GM21737 (cell line): Measurements from ENCODE around the gene TMEM181.
"Not testable (repeated sequence)": the region's sequence is repeated elsewhere in the genome, so short reads cannot be mapped to it uniquely, and the experiment has no call there.

Experiments used
- ATAC-seq: cut with Tn5 transposase; IDR thresholded peaks from one replicate; pipeline ENCODE4 v1.9.1; 2021; ENCODE audit warnings: mild to moderate bottlenecking, moderate library complexity; ENCODE audit not compliant: unreplicated experiment

Gene TMEM181

GRCh38 chr6:158620963-158621693, 61.2 kb downstream of the TMEM181 start:
- ATAC-seq, result no peak

- ATAC-seq, result no peak
Measured at GRCh38 chr6:158621694-158622544, 62.0 kb downstream of the TMEM181 start.

DNA sequence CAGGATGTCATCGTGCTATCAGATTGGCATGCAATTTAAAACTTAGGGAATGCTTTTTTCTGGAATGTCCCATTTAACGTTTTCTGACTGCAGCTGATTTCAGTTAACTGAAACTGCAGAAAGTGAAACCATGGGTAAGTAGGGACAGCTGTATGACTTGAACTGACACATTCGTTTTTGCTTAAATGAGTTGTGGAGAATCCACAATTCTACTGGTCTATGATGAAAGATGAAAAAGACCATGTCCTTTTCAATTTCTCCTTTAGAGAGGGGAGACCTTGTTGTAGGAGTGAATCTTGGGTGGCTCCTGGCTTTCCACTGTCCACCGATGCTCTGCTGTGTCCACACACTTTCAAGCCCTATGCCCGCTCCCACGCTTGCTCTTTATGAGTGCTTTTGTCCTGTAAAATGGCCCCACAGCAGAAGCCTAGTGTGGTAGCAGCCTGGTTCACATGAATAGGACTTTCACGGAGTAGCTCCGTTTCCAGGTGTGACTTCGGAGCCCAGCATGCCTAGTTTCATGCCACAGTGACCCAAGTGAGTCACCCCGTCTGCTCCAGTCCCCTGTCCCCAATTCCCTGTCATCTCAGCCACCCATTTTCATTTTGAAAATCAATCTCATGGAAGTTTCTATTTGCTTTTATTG, 62.8 kb downstream of the TMEM181 start:
- ATAC-seq, result no peak

DNA sequence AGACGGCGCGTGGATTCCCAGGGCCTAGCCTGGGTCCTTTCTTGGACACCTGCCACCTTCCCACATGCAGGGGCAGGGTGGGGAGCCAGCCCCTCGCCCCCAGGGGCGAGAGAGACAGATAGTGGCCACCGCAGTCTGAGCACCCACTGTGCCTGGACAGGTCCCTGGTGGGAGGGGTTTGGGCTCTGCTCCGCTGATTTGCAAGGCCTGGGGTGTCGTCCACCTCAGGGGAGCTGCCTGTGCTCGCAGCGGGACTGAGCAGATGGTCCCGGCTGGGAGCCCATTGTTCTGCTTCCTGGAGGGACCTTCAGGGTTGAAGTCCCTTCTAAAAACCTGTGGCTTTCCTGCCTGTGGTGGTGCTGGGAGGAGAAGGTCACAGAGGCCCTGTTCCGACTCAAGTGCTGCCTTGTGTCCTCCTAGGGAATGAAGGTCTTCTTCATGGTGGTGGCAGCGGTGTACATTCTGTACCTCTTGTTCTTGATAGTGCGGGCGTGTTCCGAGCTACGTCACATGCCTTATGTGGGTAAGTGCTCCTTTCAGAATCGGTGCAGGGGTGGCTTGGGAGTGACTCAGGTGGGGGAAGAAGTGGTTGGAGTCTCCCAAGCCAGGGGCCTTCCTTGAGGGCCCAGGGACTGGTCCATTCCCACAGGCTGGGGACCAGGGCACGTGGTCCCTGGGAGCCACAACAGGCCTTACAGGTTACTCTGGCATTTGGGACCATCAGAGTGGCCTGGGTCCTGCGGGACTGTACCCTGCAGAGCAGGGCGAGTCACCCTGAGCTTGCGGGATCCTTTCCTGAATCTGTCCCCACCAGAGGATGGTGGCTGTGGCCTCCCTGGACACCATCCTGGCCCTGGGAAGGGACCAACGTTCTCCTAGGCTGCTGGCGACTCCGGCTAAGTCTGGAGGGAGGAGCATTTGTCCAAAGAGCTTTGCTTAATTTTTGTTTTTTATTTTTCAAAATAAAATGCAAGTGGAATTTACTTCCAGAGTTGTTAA, 65.1 kb downstream of the TMEM181 start:
- no peak for ATAC-seq

DNA sequence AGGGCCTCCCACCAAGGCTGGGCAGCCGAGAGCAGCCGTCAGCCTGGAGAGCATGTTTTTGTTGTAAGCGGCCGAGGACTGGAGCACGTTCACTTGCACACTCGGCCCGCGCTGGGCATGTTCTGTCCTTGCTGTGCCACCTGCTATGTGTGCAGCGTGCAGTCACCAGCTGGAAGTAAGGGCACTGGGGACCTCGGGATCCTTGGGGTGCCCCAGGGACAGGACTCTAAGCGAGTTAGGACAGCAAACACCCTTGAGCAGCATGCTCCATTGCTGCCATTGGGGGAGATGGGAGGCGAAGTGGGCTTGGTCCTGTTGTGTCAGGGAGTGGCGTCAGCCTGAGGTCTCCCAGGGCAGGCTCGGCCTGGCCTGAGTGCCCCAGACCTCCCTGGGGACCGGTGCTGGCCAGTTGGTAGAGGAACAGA, 66.0 kb downstream of the TMEM181 start:
- no peak for ATAC-seq

GRCh38 chr6:158626360-158627167, 66.7 kb downstream of the TMEM181 start:
- no peak for ATAC-seq

- no peak for ATAC-seq
Measured at GRCh38 chr6:158627168-158627939, 67.5 kb downstream of the TMEM181 start.

- ATAC-seq, result no peak
Measured at GRCh38 chr6:158627940-158628211, 68.0 kb downstream of the TMEM181 start.

DNA sequence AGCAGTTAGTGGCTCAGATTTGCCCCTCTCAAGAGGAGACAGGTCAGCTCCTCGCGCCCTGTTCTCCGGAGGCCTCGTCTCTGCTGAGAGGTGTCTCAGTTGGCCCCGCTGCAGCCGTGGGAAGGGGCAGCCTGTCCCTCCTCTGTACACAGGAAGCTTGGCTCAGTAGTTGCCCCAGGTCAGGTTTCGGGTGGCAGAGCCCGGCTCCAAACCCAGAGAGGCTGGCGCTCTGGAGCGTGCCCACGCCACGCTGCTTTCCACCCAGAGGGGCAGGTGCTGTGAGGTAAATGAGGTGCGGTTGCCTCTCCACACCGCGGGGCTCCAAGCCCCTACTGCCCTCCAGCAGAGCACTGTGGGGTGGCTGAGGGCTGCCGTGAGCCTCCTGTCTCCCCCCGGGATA, 68.7 kb downstream of the TMEM181 start:
- ATAC-seq, result no peak

DNA sequence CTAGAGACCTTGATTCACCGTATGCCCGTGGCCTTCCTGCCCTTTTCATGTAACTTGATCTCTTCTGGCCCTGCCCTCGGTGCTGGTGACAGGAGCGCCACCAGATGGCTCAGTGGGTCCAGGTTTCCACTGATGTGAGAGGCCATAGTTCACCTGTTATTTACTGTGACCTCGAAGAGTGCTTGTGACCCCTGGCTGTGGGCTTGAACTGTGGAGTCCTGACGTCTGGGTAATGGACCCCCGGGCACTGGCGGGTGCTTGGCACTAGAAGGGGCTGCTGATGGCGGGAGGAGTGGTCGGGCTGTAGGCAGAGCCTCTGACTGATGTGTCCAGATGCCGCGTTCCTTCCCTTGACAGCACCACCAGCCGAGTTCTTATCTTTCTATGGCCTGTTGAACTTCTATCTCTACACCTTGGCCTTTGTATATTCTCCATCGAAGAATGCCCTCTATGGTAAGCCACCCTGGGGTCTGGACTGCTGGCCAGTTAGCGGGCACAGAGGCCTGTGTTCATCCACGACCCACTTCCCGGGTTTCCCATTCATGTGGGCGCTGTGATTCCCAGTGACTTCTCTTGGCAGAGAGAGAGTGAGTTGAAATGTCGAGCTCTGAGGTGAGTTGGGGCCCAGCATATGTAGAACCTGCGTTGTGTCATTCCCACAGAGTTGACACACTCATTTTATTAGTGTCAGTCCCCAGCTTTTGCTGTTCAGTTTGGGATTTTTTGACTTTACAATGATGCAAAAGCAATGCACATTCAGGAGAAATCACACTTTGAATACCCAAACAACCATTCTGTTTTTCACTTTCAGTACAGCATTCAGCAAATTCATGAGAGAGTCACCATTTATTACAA, 69.7 kb downstream of the TMEM181 start:
- ATAC-seq, result no peak

- no peak for ATAC-seq
Measured at GRCh38 chr6:158630938-158631616, 71.2 kb downstream of the TMEM181 start.

- no peak for ATAC-seq
Measured at GRCh38 chr6:158631678-158632537, 72.0 kb downstream of the TMEM181 start.

DNA sequence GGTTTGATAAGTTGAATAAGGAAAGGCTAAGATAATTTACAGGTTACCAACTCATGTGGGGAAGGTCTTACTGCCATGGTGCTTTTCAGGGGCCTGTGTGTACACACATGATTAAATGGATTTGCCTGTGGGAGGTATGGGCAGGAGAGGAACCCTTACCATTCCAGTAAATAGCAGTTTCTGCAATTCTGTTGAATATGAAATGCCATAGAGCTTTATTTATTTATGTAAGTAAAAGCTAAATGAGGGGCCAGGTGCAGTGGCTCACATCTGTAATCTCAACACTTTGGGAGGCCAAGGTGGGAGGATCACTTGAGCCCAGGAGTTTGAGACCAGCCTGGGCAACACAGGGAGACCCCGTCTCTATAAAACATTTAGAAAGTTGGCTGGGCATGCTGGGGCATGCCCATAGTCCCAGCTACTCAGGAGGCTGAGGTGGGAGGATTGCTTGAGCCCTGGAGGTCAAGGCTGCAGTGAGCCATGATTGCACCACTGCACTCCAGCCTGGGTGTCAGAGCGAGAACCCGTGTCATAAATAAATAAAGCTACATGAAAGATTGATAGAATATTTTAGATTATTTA, 72.7 kb downstream of the TMEM181 start:
- not testable (repeated sequence) for ATAC-seq

- ATAC-seq, result no peak
Measured at GRCh38 chr6:158633127-158633526, 73.2 kb downstream of the TMEM181 start.

DNA sequence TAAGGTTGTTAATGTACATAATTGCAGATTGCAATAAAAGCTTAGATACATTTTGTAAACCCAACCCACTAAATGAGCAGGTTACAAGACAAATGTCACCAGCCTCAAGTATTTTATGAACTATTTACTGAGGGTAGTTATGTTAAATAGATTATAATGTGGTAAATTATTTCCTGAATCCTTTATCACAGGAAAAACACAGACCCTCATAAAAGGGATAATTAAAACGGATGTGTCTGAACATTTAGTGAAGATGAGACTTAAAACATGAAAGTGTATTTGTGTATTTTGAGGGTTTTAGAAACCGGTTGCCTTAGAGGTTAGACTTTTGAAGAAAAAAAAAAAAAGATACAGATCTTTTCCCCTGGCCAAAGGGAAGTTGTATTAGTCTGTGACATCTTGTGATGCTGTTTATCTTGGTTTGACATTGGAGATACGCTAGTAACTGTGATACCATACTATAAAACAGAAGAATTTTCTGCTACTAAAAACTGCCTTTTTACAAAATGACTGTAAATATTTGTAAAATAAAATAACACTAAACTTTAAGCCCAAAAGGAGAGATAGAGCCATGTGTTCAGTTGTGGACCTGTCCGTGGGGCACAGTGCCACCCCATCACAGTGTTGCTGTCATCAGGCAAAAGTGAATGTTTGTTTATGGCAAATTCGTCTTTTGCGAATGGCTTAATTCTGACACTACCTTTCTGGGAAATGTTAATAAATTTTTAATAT, 75.0 kb downstream of the TMEM181 start:
- ATAC-seq, result no peak
